ENCODE measurements around the gene DLG1. TPM values are rescaled to one million over a fixed set of nuclear protein-coding genes. Genes with fewer than 3 reads are reported as not detected.

DLG1 gene
- total RNA-seq, 1 experiment from 2014 or later, result 107 TPM

GRCh38 chr3:197249542-197249941 is 48.9 kb downstream of the DLG1 start:
- Histone ChIP-seq H3K27ac (ENCODE audit: low read depth, low read length, poor library complexity, severe bottlenecking) (no peak overlapping the region), H3K36me3 (ENCODE audit: insufficient read depth, low read length, poor library complexity, severe bottlenecking) (peaks cover 47% of the 10 kb centered on the region), H3K4me3 (ENCODE audit: low read depth, low read length, poor library complexity, severe bottlenecking) (no peak overlapping the region), H3K9me3 (ENCODE audit: low read depth, low read length, poor library complexity, severe bottlenecking) (peaks cover 39% of the 10 kb centered on the region), H3K4me1 (ENCODE audit: insufficient read depth, low read length, poor library complexity, severe bottlenecking) (peaks cover 9% of the 10 kb centered on the region), H3K27me3 (replicated peaks; ENCODE audit: insufficient read depth, low read depth, low read length, poor library complexity) (no peaks in the 10 kb centered on the region)
- no peak for DNase-seq (ENCODE audit: low spot score)
- ChIA-PET POLR2A (ENCODE audit: low non-redundant PET) (no interaction called here), CTCF (no interaction called here)
- intact Hi-C loops (cut with micrococcal nuclease; ENCODE audit: unreplicated experiment), result no loop called here
- BruUV-seq (replicated peaks), result no TSS peak
- TF ChIP-seq CTCF (conservative IDR thresholded peaks at IDR 0.05; ENCODE audit: low read depth, low read length) (no peak), EZH2 (IDR thresholded peaks at IDR 0.05; ENCODE audit: borderline replicate concordance, low read depth, low read length, poor library complexity, severe bottlenecking) (no peak)

- CTCF ChIA-PET, result no interaction called here
- POLR2A ChIA-PET (ENCODE audit: low non-redundant PET), result no interaction called here
- no peak for DNase-seq (ENCODE audit: low spot score)
- Histone ChIP-seq H3K9me3 (ENCODE audit: low read depth, low read length, poor library complexity, severe bottlenecking) (peaks cover 51% of the 10 kb centered on the region), H3K27ac (ENCODE audit: low read depth, low read length, poor library complexity, severe bottlenecking) (no peak overlapping the region), H3K27me3 (replicated peaks; ENCODE audit: insufficient read depth, low read depth, low read length, poor library complexity) (no peaks in the 10 kb centered on the region), H3K4me1 (ENCODE audit: insufficient read depth, low read length, poor library complexity, severe bottlenecking) (peaks cover 9% of the 10 kb centered on the region), H3K4me3 (ENCODE audit: low read depth, low read length, poor library complexity, severe bottlenecking) (no peak overlapping the region), H3K36me3 (ENCODE audit: insufficient read depth, low read length, poor library complexity, severe bottlenecking) (peaks cover 56% of the 10 kb centered on the region)
- no peak for TF ChIP-seq EZH2 (IDR thresholded peaks at IDR 0.05; ENCODE audit: borderline replicate concordance, low read depth, low read length, poor library complexity, severe bottlenecking)
- TF ChIP-seq CTCF (conservative IDR thresholded peaks at IDR 0.05; ENCODE audit: low read depth, low read length), result no peak
- no TSS peak for BruUV-seq (replicated peaks)
- intact Hi-C loops (cut with micrococcal nuclease; ENCODE audit: unreplicated experiment), result no loop called here
These were observed 50.1 kb downstream of the DLG1 start for GRCh38 chr3:197248341-197248740.

GRCh38 chr3:197244751-197245150 is 53.7 kb downstream of the DLG1 start:
- Histone ChIP-seq H3K36me3 (ENCODE audit: insufficient read depth, low read length, poor library complexity, severe bottlenecking) (peaks cover 54% of the 10 kb centered on the region), H3K27ac (ENCODE audit: low read depth, low read length, poor library complexity, severe bottlenecking) (no peak overlapping the region), H3K27me3 (replicated peaks; ENCODE audit: insufficient read depth, low read depth, low read length, poor library complexity) (no peaks in the 10 kb centered on the region), H3K4me3 (ENCODE audit: low read depth, low read length, poor library complexity, severe bottlenecking) (no peak overlapping the region), H3K4me1 (ENCODE audit: insufficient read depth, low read length, poor library complexity, severe bottlenecking) (no peaks in the 10 kb centered on the region), H3K9me3 (ENCODE audit: low read depth, low read length, poor library complexity, severe bottlenecking) (peaks cover 62% of the 10 kb centered on the region)
- no peak for DNase-seq (ENCODE audit: low spot score)
- POLR2A ChIA-PET (ENCODE audit: low non-redundant PET), result no interaction called here
- TF ChIP-seq CTCF (conservative IDR thresholded peaks at IDR 0.05; ENCODE audit: low read depth, low read length), result no peak
- TF ChIP-seq EZH2 (IDR thresholded peaks at IDR 0.05; ENCODE audit: borderline replicate concordance, low read depth, low read length, poor library complexity, severe bottlenecking), result no peak
- CTCF ChIA-PET, result no interaction called here
- intact Hi-C loops (cut with micrococcal nuclease; ENCODE audit: unreplicated experiment), result no loop called here
- BruUV-seq (replicated peaks), result no TSS peak
